Left kidney (tissue), 8 donors: ENCODE data around the gene POPDC2. TPM values are rescaled to one million over a fixed set of nuclear protein-coding genes. Genes with fewer than 3 reads are reported as not detected.
A peak's percentile ranks its signal among the peaks of the same experiment; 100 is the strongest.
"Not testable (repeated sequence)": the region's sequence is repeated elsewhere in the genome, so short reads cannot be mapped to it uniquely, and the experiment has no call there.

ENCODE experiments used
- DNase-seq: peaks from one replicate; pipeline ENCODE4 v3.0.0-alpha.2; 2013
- long read RNA-seq, 8 donors: transcript quantifications; one replicate each; lab custom pipeline, GENCODE V29; 2026
- polyA plus RNA-seq: library from polyadenylated mRNA; unstranded; fragments of 120-200 nt; gene quantifications from one replicate; pipeline ENCODE4 v1.2.1, GENCODE V29; 2013; ENCODE audit not compliant: insufficient read length

The POPDC2 gene
- polyA plus RNA-seq, result 7.7 TPM
- long read RNA-seq, donor 1, result 0 reads
- long read RNA-seq, donor 2, result 0 reads
- long read RNA-seq, donor 3, result 0 reads
- long read RNA-seq, donor 4, result 0 reads
- long read RNA-seq, donor 5, result 0 reads
- long read RNA-seq, donor 6, result 0 reads
- long read RNA-seq, donor 7, result 0 reads
- long read RNA-seq, donor 8, result 0 reads

DNA sequence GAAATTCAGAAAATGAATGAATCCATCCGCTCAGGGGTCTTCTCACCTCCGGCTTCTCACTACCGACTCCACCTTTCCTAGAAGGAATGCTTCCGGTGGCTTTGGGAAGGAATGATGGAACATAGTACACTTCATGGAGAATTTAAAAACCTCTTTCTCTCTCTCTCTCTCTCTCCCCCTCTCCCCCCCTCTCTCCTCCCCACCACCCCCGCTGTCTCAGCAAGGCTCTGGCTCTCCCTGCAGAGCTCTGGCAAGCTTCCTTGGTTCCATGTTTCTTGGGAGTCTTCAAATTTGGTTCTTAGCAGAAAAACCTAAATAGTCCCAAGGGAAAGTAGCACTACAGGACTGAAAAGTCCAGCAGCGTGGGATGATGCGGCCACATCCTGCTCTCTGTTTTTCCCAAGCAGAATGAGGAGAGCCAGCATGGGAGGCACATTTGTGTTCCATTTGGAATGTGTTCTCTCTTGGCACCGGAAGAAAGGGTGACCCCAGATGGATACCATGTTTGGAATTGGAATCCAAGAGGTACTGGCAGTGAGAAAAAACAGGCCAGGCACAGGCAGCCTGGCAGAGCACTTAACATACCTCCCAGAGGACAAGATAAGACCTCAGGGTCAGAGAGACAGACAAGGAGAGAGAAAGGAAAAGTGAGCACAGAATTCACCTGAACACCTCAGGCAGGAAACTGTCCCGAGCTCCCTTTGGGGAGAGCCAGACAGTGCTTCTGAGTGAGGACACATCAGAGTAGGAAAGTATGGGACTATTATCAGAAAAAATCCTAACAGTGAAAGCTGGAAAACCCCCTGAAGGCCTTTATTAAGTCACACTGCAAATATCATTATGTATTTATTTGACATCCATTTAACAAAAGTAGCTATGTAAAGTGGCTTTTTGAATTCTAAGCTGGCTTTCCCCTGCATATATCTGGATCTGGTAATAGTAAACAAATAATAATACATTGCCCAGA lies at the start of gene POPDC2:
TSS of gene POPDC2 (minus strand) at position 116 of the 967 bp plus-strand sequence. CDS start 166 bp downstream, outside the sequence.
- no peak for DNase-seq

DNA sequence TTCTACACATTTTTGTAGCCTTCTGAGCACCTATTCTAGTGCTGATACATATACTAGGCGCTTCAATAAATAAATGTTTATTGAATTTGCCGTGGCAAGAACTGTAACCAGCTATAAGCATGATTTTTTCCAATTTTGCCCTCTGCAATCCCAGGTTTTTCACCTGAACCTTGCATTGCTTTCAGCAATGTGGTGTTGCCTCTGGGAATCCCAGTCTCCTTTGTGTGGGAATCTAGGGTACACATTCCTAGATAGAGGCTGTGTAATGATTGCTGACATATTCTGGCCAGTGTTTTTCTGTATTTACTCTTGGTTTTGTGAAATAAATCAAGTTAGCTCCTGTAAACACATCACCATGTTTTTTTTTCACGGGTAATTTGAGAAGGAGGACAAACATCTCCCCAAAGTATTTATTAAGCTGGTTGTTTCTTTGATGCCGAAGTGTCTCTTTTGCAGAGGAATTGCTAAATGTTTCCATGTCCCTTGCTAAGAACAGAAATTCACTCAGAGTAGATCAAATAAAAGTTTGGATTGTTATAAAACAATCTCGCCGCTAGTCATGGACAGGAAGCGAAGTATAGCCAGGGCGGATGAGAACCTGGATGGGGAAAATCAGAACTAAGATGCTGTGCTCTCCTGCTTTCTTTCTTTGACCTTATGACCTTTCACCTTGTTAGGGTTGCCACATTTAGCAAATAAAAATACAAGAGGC lies 43.6 kb upstream of the POPDC2 start:
- DNase-seq, result peak; percentile 27

- peak; percentile 94 for DNase-seq
These were observed 42.4 kb upstream of the POPDC2 start, which contains the start of gene CFAP91 for GRCh38 chr3:119702530-119703527. Gene CFAP91, plus strand, starts transcription at chr3:119703022. Its CDS starts 77 bp downstream, at chr3:119703099.

- DNase-seq, result no peak
These were observed 40.7 kb upstream of the POPDC2 start for GRCh38 chr3:119700920-119701734.

- no peak for DNase-seq
These were observed 40.0 kb upstream of the POPDC2 start for GRCh38 chr3:119700269-119700919.

GRCh38 chr3:119697394-119697793 lies 37.0 kb upstream of the POPDC2 start:
- DNase-seq, result no peak

DNA sequence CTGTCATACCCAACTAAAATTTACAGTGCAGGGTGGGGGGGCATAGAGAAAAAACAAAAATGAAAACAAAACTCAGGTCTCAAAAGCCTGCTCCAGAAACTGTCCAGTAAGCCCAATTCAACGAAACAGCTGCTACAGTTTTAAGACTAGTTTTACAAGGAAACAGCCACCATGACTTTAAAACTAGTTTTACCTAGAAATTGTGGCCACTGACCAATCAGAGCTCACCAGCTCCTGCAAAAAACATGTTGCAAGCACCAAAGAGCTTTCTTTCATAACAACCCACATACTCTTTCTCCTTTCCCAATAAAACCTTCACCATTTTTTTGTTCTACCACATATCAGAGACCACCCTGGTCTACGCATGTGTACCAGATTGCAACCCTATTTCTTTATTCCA lies 35.1 kb upstream of the POPDC2 start:
- no peak for DNase-seq

DNA sequence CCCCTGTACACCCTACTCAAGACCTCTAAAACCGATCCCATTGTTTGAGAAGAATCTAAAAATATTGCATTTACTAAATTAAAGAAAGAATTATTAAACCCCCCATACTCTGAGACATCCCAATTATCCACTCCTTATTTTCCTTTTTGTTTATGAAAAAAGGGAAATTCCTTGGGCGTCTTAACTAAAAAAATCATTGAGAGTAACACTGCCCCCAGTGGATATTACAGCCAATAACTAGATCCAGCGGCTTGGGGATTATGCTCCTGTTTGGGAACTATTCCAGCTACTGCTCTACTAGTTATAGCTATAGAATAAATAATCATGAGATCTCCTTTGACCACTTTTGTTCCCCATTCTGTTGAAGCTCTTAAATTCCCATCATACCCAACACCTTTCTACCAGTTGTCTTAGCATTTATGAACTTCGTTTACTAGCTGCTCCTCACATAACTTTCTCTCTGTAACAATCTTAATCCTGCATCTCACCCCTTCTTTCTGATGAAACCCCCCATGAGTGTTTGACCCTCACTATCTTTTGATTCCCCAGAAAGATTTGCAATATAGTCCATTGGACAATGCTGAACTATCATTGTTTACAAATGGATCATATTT lies 29.8 kb upstream of the POPDC2 start:
- DNase-seq, result no peak

GRCh38 chr3:119683421-119683820 lies 23.0 kb upstream of the POPDC2 start:
- DNase-seq, result no peak

DNA sequence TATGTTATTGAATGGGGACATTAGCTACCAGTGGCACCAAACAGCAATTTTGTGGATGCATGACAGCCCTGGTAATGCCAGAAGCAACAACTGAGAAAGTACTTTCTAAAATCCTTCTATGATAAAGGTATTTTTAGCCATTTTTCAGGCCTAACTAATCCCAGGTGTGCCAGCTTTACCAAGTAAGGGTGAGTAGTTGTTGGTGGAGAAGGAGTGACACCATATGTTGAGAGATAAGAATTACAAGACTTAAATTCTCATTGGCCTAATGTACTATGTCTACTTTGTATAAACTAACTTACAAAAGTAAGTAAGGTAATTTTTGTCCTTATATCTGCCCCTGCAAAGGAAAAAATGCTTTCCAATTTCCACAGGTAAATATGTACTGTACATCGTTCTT lies 20.9 kb upstream of the POPDC2 start:
- DNase-seq, result peak; percentile 14

GRCh38 chr3:119679874-119680273 lies 19.5 kb upstream of the POPDC2 start:
- DNase-seq, result no peak

- DNase-seq, result not testable (repeated sequence)
These were observed 17.8 kb upstream of the POPDC2 start for GRCh38 chr3:119678209-119678608.

DNA sequence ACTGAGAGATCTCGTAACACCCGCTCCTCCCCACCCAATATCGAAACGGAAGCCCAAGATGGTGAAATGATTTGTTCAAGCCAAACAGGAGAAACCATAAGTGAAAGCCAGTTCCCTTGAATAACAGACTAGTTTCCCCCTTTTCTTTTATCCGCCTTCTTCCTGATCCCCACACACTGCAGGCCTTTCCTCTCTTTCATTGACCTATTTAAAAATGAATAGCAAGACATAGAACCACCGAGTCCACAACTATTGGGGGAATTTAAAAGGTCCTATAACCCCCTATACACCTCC lies 17.2 kb upstream of the POPDC2 start:
- DNase-seq, result no peak

- DNase-seq, result peak; percentile 96
These were observed 16.6 kb upstream of the POPDC2 start, which contains the start of gene COX17 for GRCh38 chr3:119676771-119677640. Gene COX17, minus strand, starts transcription at chr3:119677406. Its CDS starts 96 bp downstream, at chr3:119677310.

DNA sequence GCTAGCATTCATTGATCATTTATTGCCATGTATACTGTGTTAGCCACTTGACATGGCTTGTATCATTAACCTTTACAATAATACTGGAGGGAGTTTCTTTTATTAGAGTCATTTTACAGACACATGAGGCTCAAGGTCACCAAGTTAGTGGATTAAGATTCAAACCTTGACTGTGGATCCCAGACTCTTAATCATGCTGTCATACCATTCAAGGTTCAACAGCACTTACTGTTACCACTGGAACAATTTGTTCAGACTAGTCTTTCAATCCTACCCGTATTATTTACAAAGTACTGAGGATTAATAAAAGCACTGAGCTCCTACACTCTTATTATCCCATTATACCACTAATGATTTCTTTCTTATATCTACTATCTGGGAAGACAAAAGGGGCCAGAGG lies 15.6 kb upstream of the POPDC2 start:
- no peak for DNase-seq

DNA sequence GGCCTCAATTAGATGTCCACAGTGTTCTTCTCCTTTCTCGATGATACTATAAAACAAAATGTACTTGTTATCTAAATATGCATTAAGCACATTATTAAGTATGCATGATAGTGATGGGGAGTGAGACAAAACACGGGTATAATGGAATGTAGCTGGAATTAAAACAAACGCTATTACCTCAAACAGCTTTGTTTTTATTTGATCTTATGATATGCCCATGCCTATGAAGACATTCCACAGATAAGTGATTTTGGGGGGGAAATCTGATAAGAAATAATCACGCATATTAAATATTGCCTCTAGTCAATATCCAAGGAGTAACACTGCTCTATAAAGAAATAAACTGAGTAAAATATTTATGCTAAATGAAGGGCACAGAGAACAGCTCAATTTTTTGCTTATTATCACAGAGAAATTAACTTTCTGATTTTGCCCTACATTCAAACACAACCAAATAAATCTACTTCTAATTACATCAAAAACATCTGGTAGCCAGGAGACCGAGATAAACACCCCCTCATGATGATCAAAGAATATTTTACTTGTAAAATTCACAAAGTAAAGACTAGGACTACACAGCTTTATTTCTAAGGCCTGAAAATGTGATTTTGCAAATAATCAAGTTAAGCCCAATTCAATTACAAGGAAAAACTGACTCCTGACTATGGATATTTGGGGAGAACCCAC lies 14.9 kb upstream of the POPDC2 start:
- no peak for DNase-seq

GRCh38 chr3:119673875-119674274 lies 13.5 kb upstream of the POPDC2 start:
- DNase-seq, result no peak

GRCh38 chr3:119672776-119673175 lies 12.4 kb upstream of the POPDC2 start:
- no peak for DNase-seq
